Measurements from ENCODE around the gene PPP1R12B.
"Not testable (repeated sequence)": the region's sequence is repeated elsewhere in the genome, so short reads cannot be mapped to it uniquely, and the experiment has no call there.

The PPP1R12B gene

GRCh38 chr1:202351725-202352124, 3.2 kb downstream of the PPP1R12B start:
- H3K9me3 Mint-ChIP-seq, result no peaks in the 10 kb centered on the region
- peaks cover 9% of the 10 kb centered on the region for H3K27me3 Mint-ChIP-seq (ENCODE audit: low read depth, poor library complexity)
- no peak for TF ChIP-seq CTCF (IDR thresholded peaks at IDR 0.05)
- no peak overlapping the region for H3K27ac Mint-ChIP-seq
- H3K4me3 Mint-ChIP-seq, result no peak overlapping the region
- no peaks in the 10 kb centered on the region for H3K36me3 Mint-ChIP-seq (ENCODE audit: low read depth)
- no peak for DNase-seq
- H3K4me1 Mint-ChIP-seq, result peaks cover 29% of the 10 kb centered on the region

- not testable (repeated sequence) for H3K9me3 Mint-ChIP-seq; H3K27ac Mint-ChIP-seq; H3K36me3 Mint-ChIP-seq (ENCODE audit: low read depth); H3K4me3 Mint-ChIP-seq; DNase-seq; H3K27me3 Mint-ChIP-seq (ENCODE audit: low read depth, poor library complexity)
- peaks cover 21% of the 10 kb centered on the region for H3K4me1 Mint-ChIP-seq
Observed at GRCh38 chr1:202352583-202353197, 4.2 kb downstream of the PPP1R12B start.

- Mint-ChIP-seq H3K4me1 (peaks cover 5% of the 10 kb centered on the region), H3K9me3 (no peaks in the 10 kb centered on the region), H3K4me3 (no peak overlapping the region), H3K36me3 (ENCODE audit: low read depth) (no peaks in the 10 kb centered on the region), H3K27me3 (ENCODE audit: low read depth, poor library complexity) (peaks cover 3% of the 10 kb centered on the region), H3K27ac (no peak overlapping the region)
- DNase-seq, result no peak
- TF ChIP-seq CTCF (IDR thresholded peaks at IDR 0.05), result no peak
Observed at GRCh38 chr1:202355944-202356553, 7.5 kb downstream of the PPP1R12B start.

- no peaks in the 10 kb centered on the region for H3K27me3 Mint-ChIP-seq (ENCODE audit: low read depth, poor library complexity)
- no peak for TF ChIP-seq CTCF (IDR thresholded peaks at IDR 0.05)
- peaks cover 5% of the 10 kb centered on the region for H3K4me1 Mint-ChIP-seq
- no peak for DNase-seq
- no peaks in the 10 kb centered on the region for H3K36me3 Mint-ChIP-seq (ENCODE audit: low read depth)
- no peak overlapping the region for H3K27ac Mint-ChIP-seq
- H3K4me3 Mint-ChIP-seq, result no peak overlapping the region
- H3K9me3 Mint-ChIP-seq, result no peaks in the 10 kb centered on the region
Observed at GRCh38 chr1:202357506-202357905, 9.0 kb downstream of the PPP1R12B start.

GRCh38 chr1:202361224-202361623, 12.7 kb downstream of the PPP1R12B start:
- TF ChIP-seq CTCF (IDR thresholded peaks at IDR 0.05), result no peak
- H3K36me3 Mint-ChIP-seq (ENCODE audit: low read depth), result no peaks in the 10 kb centered on the region
- H3K27ac Mint-ChIP-seq, result no peak overlapping the region
- H3K27me3 Mint-ChIP-seq (ENCODE audit: low read depth, poor library complexity), result peaks cover 3% of the 10 kb centered on the region
- peaks cover 5% of the 10 kb centered on the region for H3K4me1 Mint-ChIP-seq
- no peak overlapping the region for H3K4me3 Mint-ChIP-seq
- H3K9me3 Mint-ChIP-seq, result no peaks in the 10 kb centered on the region
- no peak for DNase-seq

- Mint-ChIP-seq H3K36me3 (ENCODE audit: low read depth) (no peaks in the 10 kb centered on the region), H3K27ac (no peak overlapping the region), H3K27me3 (ENCODE audit: low read depth, poor library complexity) (peaks cover 3% of the 10 kb centered on the region), H3K4me3 (no peak overlapping the region), H3K4me1 (peaks cover 5% of the 10 kb centered on the region), H3K9me3 (no peaks in the 10 kb centered on the region)
- TF ChIP-seq CTCF (IDR thresholded peaks at IDR 0.05), result no peak
- DNase-seq, result no peak
Observed at GRCh38 chr1:202361701-202362100, 13.2 kb downstream of the PPP1R12B start.
